WTC11 (cell line): Measurements from ENCODE around the gene CXCL14. TPM values are rescaled to one million over a fixed set of nuclear protein-coding genes. Genes with fewer than 3 reads are reported as not detected.

Source experiments
- ATAC-seq: fragments of 200-7000 bp; cut with Tn5 transposase; 2 replicates; pipeline ENCODE4 v1.10.0; 2021; ENCODE audit warnings: mild to moderate bottlenecking, moderate library complexity
- CTCF ChIA-PET: fragments of 300-600 bp; sonication (Branson Sonifier 250); formaldehyde crosslinking; loops from one replicate; lab custom pipeline; 2021; ENCODE audit warnings: antibody characterized with exemption; lab: Charles Lee
- POLR2A ChIA-PET: fragments of 350-600 bp; sonication (Branson Sonifier 250); formaldehyde crosslinking; loops from one replicate; lab custom pipeline; 2021; ENCODE audit warnings: antibody characterized with exemption; lab: Charles Lee
- DNase-seq: peaks from one replicate; pipeline ENCODE4 v3.0.0; 2021; ENCODE audit warnings: low spot score
- H3K27ac Mint-ChIP-seq: 2 replicates; pipeline ENCODE4 v1.8.0; 2021; ENCODE audit warnings: mixed read lengths
- H3K27me3 Mint-ChIP-seq: 2 replicates; pipeline ENCODE4 v1.8.0; 2021; ENCODE audit warnings: low read depth, mild to moderate bottlenecking, moderate library complexity, mixed read lengths
- H3K36me3 Mint-ChIP-seq: 2 replicates; pipeline ENCODE4 v1.8.0; 2021; ENCODE audit warnings: mixed read lengths
- H3K4me1 Mint-ChIP-seq: 2 replicates; pipeline ENCODE4 v1.8.0; 2022; ENCODE audit warnings: mixed read lengths
- H3K4me3 Mint-ChIP-seq: 2 replicates; pipeline ENCODE4 v1.8.0; 2021; ENCODE audit warnings: mild to moderate bottlenecking, moderate library complexity, mixed read lengths
- H3K9me3 Mint-ChIP-seq: 2 replicates; pipeline ENCODE4 v1.8.0; 2021; ENCODE audit warnings: mixed read lengths
- CBFB ChIP-seq: sonication (generic); formaldehyde crosslinking; IDR thresholded peaks from 2 replicates; pipeline ENCODE4 v1.8.1; 2022; ENCODE audit warnings: mild to moderate bottlenecking, low read depth, missing genetic modification reagents
- CREM ChIP-seq: sonication (generic); formaldehyde crosslinking; IDR thresholded peaks from 2 replicates; pipeline ENCODE4 v1.8.1; 2022; ENCODE audit warnings: mild to moderate bottlenecking, missing genetic modification reagents, moderate library complexity
- GABPB1 ChIP-seq: sonication (generic); formaldehyde crosslinking; IDR thresholded peaks from 2 replicates; pipeline ENCODE4 v1.8.1; 2023; ENCODE audit warnings: mild to moderate bottlenecking, missing genetic modification reagents
- GRHL2 ChIP-seq: fragments of 250-450 bp; sonication (Bioruptor Pico); IDR thresholded peaks from 2 replicates; pipeline ENCODE4 v1.8.0; 2022; ENCODE audit warnings: mild to moderate bottlenecking, moderate library complexity; ENCODE audit not compliant: insufficient replicate concordance, severe bottlenecking
- JAZF1 ChIP-seq: fragments of 250-450 bp; sonication (Bioruptor Pico); IDR thresholded peaks from 2 replicates; pipeline ENCODE4 v1.9.0; 2021; ENCODE audit warnings: moderate library complexity, mild to moderate bottlenecking, inconsistent platforms
- MYBL2 ChIP-seq: sonication (generic); formaldehyde crosslinking; IDR thresholded peaks from 2 replicates; pipeline ENCODE4 v1.8.1; 2023; ENCODE audit warnings: mild to moderate bottlenecking, moderate library complexity, missing genetic modification reagents
- NFYB ChIP-seq: sonication (generic); formaldehyde crosslinking; conservative IDR thresholded peaks from 2 replicates; pipeline ENCODE4 v1.8.0; 2022; ENCODE audit warnings: low read depth, missing genetic modification reagents
- NR3C1 ChIP-seq: sonication (generic); formaldehyde crosslinking; conservative IDR thresholded peaks from 2 replicates; pipeline ENCODE4 v1.8.1; 2023; ENCODE audit warnings: low read depth, mild to moderate bottlenecking, missing genetic modification reagents
- SP1 ChIP-seq: sonication (generic); formaldehyde crosslinking; conservative IDR thresholded peaks from 2 replicates; pipeline ENCODE4 v1.8.1; 2022; ENCODE audit warnings: missing genetic modification reagents
- TEAD1 ChIP-seq: sonication (generic); formaldehyde crosslinking; IDR thresholded peaks from 2 replicates; pipeline ENCODE4 v1.8.0; 2022; ENCODE audit warnings: mild to moderate bottlenecking, missing genetic modification reagents
- ZNF232 ChIP-seq: sonication (generic); formaldehyde crosslinking; IDR thresholded peaks from 2 replicates; pipeline ENCODE4 v1.8.0; 2022; ENCODE audit warnings: mild to moderate bottlenecking, missing genetic modification reagents
- ZNF263 ChIP-seq: sonication (generic); formaldehyde crosslinking; IDR thresholded peaks from 2 replicates; pipeline ENCODE4 v1.8.1; 2022; ENCODE audit warnings: low read depth, mild to moderate bottlenecking, moderate library complexity, missing genetic modification reagents
- ZNF317 ChIP-seq: sonication (generic); formaldehyde crosslinking; IDR thresholded peaks from 2 replicates; pipeline ENCODE4 v1.8.1; 2023; ENCODE audit warnings: low read depth, mild to moderate bottlenecking, moderate library complexity, missing genetic modification reagents, borderline replicate concordance
- total RNA-seq: library from RNA; stranded (reverse); gene quantifications from 3 replicates; pipeline ENCODE4 v1.2.3, GENCODE V29; 2021
- TF ChIP-seq, protein P1 (sequence below): fragments of 250-450 bp; sonication (Bioruptor Pico); IDR thresholded peaks from 2 replicates; pipeline ENCODE4 v1.9.0; 2021; ENCODE audit warnings: mild to moderate bottlenecking, borderline replicate concordance
- TF ChIP-seq, protein P2 (sequence below): fragments of 250-450 bp; sonication (Bioruptor Pico); conservative IDR thresholded peaks from 2 replicates; pipeline ENCODE4 v1.9.0; 2021; ENCODE audit warnings: mild to moderate bottlenecking
- TF ChIP-seq, protein P3 (sequence below): fragments of 250-450 bp; sonication (Bioruptor Pico); IDR thresholded peaks from 2 replicates; pipeline ENCODE4 v1.9.0; 2021; ENCODE audit warnings: moderate library complexity, mild to moderate bottlenecking, inconsistent platforms, borderline replicate concordance

CXCL14 gene
- total RNA-seq, 1 experiment from 2014 or later = 0.87 TPM

DNA sequence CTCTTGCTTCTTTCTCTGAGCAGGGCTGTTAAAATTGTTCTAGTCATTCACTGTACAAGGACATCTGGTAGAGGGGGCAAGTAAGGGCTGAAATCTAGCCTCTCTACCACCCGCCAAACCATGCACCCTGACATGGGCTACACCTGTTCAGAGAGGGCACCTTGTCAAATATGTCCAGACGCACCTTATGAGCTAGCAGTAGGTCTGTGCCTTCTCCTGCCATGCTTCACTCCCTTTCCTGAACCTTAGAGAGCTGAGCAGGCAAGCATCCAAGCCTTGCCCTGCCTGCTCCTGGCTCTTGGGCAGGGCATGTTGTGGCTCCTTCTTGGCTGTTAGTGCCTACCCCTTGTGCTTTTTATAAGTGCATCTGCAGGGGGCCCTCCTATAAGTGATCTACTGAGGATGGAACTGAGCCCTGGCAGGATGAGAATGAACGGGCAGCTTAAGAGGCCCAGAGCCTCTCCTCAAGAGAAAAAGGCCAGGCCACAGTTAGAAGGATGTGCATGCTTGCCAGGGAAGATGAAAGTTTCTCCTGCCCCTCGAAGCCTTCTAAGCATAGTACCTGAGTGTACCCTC is 39.3 kb downstream of the CXCL14 start:
- no peak overlapping the region for H3K27ac Mint-ChIP-seq
- peaks cover 21% of the 10 kb centered on the region for H3K4me1 Mint-ChIP-seq
- ATAC-seq = no peak
- ChIA-PET CTCF (interaction anchor here (1.0 to 1.7 kb wide), 2 partner anchors 12 to 82 kb away, joined by 3 to 5 read pairs; no protein-coding TSS in a partner anchor), POLR2A (interaction anchor here (0.9 kb wide), 1 partner anchor 48 kb away, joined by 3 read pairs; no protein-coding TSS in a partner anchor)
- H3K36me3 Mint-ChIP-seq = no peaks in the 10 kb centered on the region
- 0 out of 2 replicates have a peak, but pooled peaks cover 4% of the 10 kb centered on the region for H3K9me3 Mint-ChIP-seq
- peaks cover 99% of the 10 kb centered on the region for H3K27me3 Mint-ChIP-seq
- H3K4me3 Mint-ChIP-seq = no peak overlapping the region
- TF ChIP-seq, protein P1, sequence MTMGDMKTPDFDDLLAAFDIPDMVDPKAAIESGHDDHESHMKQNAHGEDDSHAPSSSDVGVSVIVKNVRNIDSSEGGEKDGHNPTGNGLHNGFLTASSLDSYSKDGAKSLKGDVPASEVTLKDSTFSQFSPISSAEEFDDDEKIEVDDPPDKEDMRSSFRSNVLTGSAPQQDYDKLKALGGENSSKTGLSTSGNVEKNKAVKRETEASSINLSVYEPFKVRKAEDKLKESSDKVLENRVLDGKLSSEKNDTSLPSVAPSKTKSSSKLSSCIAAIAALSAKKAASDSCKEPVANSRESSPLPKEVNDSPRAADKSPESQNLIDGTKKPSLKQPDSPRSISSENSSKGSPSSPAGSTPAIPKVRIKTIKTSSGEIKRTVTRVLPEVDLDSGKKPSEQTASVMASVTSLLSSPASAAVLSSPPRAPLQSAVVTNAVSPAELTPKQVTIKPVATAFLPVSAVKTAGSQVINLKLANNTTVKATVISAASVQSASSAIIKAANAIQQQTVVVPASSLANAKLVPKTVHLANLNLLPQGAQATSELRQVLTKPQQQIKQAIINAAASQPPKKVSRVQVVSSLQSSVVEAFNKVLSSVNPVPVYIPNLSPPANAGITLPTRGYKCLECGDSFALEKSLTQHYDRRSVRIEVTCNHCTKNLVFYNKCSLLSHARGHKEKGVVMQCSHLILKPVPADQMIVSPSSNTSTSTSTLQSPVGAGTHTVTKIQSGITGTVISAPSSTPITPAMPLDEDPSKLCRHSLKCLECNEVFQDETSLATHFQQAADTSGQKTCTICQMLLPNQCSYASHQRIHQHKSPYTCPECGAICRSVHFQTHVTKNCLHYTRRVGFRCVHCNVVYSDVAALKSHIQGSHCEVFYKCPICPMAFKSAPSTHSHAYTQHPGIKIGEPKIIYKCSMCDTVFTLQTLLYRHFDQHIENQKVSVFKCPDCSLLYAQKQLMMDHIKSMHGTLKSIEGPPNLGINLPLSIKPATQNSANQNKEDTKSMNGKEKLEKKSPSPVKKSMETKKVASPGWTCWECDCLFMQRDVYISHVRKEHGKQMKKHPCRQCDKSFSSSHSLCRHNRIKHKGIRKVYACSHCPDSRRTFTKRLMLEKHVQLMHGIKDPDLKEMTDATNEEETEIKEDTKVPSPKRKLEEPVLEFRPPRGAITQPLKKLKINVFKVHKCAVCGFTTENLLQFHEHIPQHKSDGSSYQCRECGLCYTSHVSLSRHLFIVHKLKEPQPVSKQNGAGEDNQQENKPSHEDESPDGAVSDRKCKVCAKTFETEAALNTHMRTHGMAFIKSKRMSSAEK = no peak
- no peak for TF ChIP-seq GRHL2 (CRISPR knock-in tag)
- no peak for TF ChIP-seq MYBL2 (CRISPR knock-in tag)
- no peak for TF ChIP-seq GABPB1 (CRISPR knock-in tag)
- DNase-seq = no peak

DNA sequence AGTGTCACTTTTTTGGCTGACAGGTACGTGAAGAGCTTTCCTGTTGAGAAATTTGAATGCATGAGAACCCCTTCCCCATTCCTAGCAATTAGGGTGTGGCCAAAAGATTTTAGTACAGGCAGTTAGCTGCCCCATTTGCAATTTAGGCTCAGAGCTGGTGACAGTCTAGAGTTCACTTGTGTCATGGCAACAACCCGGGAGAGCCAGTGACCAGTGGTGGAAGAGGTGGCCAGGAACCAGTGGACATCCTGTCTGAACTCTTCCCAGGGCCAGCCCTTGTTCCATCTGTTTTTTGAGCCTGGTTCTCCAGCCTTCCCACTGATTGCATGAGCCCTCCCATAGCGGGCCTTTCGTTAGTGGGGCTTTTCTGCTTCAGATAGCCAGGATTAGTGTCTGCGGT is 40.5 kb downstream of the CXCL14 start:
- H3K27me3 Mint-ChIP-seq = peaks cover 100% of the 10 kb centered on the region
- TF ChIP-seq JAZF1 (CRISPR knock-in tag) (no peak), NR3C1 (CRISPR knock-in tag) (no peak), CREM (CRISPR knock-in tag) (no peak), ZNF263 (CRISPR knock-in tag) (no peak), SP1 (CRISPR knock-in tag) (no peak), TEAD1 (CRISPR knock-in tag) (no peak), NFYB (no peak), CBFB (no peak), ZNF317 (no peak), ZNF232 (no peak)
- TF ChIP-seq, protein P2, sequence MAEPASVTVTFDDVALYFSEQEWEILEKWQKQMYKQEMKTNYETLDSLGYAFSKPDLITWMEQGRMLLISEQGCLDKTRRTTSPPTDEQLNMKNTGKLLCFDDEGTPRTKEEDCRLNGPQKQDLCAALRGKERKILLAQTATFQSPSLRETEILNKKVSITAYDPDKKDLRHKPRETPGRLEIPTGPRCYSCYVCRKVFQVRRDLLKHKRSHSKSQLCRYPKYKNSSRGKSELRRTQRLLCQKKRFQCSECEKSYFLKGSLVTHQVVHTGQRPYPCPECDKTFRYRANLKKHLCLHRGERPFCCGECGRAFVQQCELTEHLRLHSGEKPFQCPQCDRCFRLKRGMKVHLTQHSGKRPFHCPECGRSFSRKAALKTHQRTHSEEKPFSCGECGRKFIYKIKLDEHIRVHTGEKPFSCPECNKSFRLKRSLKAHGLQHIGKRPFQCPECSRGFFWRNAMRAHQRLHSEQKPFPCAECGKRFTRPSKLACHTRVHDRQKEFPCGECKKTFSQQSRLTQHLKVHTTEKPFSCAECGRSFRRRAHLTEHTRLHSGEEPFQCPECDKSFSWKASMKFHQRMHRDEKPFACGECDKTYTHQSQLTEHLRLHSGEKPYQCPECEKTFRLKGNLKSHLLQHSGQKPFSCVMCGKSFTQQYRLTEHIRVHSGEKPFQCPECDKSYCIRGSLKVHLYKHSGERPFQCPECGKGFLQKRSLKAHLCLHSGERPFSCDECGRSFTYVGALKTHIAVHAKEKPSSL (CRISPR knock-in tag) = no peak
- TF ChIP-seq, protein P3, sequence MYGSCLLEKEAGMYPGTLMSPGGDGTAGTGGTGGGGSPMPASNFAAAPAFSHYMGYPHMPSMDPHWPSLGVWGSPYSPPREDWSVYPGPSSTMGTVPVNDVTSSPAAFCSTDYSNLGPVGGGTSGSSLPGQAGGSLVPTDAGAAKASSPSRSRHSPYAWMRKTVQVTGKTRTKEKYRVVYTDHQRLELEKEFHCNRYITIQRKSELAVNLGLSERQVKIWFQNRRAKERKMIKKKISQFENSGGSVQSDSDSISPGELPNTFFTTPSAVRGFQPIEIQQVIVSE (CRISPR knock-in tag) = no peak
- H3K4me1 Mint-ChIP-seq = peaks cover 23% of the 10 kb centered on the region
- no peak for DNase-seq
- ChIA-PET POLR2A (interaction anchor here (0.5 kb wide), 1 partner anchor 33 kb away, joined by 4 read pairs; no protein-coding TSS in a partner anchor), CTCF (no interaction called here)
- H3K9me3 Mint-ChIP-seq = 0 out of 2 replicates have a peak, but pooled peaks cover 4% of the 10 kb centered on the region
- H3K4me3 Mint-ChIP-seq = no peak overlapping the region
- H3K36me3 Mint-ChIP-seq = no peaks in the 10 kb centered on the region
- no peak overlapping the region for H3K27ac Mint-ChIP-seq
- no peak for ATAC-seq
